DLD1 (cell line): ENCODE data around the gene PTGR3.

Source experiments
- in situ Hi-C: cut with HindIII; loops from 2 replicates; pipeline ENCODE4 v1.10.0; 2017; ENCODE audit warnings: low sequenced_read_pairs

The PTGR3 gene

GRCh38 chr18:75238100-75238499 is 29.2 kb upstream of the PTGR3 start:
- in situ Hi-C loops: no loop called here

DNA sequence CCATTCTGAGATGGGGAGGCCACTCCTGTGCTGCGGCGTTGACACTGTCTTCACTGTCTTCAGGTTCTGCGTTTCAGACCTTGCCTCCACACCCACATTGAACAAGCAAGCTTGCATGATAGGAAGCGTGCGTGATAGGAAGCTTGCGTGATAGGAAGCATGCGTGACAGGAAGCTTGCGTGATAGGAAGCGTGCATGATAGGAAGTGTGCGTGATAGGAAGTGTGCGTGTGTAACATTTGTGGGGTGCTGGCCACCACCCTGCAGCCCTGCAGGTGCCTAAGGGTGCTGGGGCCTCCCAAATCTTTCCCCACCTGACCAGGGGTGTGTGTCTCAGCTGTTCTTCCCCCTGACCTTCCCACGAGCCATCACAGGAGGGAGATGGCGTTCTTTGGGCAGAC is 27.0 kb upstream of the PTGR3 start:
- in situ Hi-C loops: no loop called here

GRCh38 chr18:75234901-75235300 is 26.0 kb upstream of the PTGR3 start:
- in situ Hi-C loops: no loop called here

DNA sequence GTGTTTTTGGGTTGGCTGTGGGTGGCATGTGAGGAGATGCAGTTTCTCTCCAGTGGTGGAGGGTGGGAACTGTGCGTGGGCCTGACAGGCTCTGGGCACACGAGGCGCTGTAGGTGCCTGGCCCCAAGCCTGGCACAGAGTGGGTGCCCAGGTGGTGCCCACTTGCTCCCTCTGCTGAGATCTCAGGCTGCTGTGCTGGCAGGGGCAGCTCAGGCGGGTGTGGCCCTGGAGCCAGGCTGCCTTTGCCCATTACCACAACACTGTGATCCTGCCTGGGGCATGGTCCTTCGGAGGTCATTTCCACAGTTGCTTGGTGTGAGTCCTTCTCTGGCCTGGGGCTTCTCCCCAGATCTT is 22.1 kb upstream of the PTGR3 start:
- in situ Hi-C loops: no loop called here

DNA sequence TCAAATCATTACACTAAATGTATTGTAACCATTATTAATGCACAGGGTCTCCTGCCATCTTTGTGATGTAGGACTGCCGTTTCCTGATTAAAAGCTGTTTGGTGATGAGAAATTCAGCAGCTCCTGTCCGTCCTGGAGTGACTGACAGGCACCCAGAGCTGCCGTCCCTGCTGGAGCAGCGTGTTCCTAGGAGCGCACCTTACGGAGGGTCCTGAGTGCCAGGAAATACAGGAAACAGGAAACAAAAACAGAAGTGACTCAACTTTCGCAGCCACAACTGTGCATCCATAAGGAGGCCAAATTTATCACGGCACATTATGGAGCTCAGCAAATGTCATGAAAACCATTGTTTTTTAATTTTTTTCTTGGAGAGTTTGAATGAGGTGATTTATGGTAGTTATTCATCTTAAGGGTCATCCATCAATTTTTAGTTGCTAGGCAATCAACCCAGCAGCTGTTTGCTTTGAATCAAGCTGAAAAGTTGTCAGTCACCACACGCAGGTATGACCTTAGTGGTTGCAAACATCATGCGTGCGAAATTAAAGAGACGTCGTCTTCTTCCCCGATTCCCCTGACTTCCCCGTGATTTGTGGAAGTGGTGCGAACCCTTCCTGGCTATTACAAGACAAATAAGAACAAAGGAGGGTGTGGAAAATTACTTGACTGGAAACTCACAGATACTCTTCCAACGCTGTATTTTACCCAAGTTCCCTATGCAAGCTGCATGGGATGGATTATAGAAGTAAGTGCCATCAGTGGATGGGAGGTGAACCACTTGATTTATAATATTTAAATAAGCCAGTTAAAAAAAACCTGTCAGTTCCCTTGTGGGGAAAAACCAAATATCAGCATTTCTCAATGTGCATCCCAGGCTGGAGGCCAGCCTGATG is 21.5 kb upstream of the PTGR3 start:
- in situ Hi-C loops: no loop called here

DNA sequence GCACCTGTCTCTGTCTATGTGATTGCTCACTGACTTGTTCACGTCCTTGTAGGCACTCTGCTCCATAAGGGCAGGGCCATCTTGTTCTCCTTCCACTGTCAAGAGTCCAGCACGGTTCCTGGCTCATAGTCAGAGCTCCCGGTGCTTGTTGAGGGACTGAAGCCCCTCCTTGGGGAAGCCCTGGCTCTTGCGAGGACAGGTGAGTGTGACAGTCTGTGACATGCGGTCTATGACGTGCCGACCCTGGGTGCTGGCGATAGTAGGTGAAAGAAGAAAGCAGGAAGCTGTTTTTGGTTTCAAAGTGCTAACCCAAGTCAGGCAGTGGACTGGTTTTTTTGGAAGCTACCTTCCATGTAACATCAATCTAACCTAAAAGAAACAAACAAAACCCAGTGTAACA is 20.5 kb upstream of the PTGR3 start:
- in situ Hi-C loops: no loop called here

DNA sequence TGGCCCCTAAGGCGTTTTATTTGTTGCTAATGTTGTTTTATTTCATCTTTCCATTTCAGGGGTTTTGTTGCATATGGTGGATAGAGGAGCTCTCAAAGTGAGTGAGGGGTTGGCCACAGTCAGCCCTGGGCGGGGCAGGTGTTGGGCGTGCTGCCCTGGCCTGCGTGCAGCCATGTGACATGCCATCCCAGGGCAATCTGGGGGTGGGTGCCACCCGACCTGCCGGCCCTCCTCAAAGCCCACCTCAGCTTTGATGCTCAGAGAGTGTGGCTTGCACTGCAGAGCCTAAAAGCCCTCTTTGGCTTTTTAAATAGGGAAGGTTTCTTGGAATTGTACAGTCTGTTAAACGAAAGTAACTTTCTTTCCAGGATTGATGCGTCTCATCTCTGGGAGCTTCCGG is 20.0 kb upstream of the PTGR3 start:
- in situ Hi-C loops: no loop called here

DNA sequence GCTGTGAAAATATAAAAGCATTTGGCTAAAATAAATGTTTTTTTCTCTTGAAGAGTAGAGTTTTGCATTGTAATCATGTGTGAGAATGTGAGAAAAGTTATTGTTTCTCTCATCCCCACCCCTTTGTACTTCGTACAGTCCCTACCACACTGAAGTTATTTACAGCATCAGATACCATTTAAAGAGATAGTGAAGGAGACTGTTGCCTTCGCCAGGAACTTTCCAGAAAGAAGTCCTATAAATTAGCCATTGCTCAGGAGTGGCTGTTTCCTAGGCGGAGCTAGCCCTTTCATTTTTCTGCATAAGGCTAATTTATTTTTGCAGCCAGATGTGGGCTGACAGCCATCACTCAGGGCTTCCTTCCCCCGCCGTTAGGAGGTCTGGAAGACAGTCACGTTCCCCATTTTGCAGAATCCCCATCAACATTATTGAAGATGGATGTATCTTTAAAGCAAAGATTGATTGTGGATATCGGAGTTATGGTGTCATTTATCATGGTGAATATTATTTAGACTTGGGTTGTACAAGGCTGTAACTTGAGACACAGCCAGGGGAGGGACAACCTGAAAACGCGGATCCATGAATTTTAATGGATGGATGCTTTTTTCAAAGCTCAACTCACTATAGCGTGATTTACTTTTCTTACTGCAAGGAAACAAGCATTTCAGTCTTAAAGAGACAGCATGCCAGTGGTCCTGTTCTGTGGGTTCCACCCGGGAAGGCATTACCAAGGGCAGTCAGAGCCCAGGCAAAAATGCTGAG is 18.8 kb upstream of the PTGR3 start:
- in situ Hi-C loops: no loop called here

GRCh38 chr18:75226956-75227316 is 18.0 kb upstream of the PTGR3 start:
- in situ Hi-C loops: no loop called here

- in situ Hi-C loops: no loop called here
Measured at GRCh38 chr18:75226286-75226955, 17.5 kb upstream of the PTGR3 start.

GRCh38 chr18:75223687-75224347 is 14.9 kb upstream of the PTGR3 start:
- in situ Hi-C loops: no loop called here

DNA sequence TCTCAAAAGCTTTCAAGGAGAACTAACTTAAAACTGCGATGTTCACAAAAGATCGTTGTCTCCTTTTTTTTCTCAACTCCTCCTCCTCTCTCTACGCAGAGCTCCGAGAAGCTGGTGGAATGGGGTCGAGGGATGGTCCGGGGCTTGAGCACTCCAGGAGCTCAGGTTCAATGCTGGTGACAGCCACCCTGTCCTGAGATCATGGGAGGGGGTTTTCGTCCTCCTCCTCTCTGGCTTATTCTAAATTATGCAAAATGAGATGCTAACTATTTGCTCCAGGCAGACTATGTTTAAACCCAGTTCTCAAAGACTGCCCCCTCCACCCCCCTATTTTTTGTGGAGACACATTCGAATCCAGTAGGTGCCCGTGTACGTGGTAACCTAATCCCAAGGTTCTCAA is 13.5 kb upstream of the PTGR3 start:
- in situ Hi-C loops: no loop called here

- in situ Hi-C loops: no loop called here
Measured at GRCh38 chr18:75221897-75222296, 13.0 kb upstream of the PTGR3 start.

- in situ Hi-C loops: no loop called here
Measured at GRCh38 chr18:75221397-75221796, 12.5 kb upstream of the PTGR3 start.

- in situ Hi-C loops: no loop called here
Measured at GRCh38 chr18:75220551-75221355, 11.8 kb upstream of the PTGR3 start.

DNA sequence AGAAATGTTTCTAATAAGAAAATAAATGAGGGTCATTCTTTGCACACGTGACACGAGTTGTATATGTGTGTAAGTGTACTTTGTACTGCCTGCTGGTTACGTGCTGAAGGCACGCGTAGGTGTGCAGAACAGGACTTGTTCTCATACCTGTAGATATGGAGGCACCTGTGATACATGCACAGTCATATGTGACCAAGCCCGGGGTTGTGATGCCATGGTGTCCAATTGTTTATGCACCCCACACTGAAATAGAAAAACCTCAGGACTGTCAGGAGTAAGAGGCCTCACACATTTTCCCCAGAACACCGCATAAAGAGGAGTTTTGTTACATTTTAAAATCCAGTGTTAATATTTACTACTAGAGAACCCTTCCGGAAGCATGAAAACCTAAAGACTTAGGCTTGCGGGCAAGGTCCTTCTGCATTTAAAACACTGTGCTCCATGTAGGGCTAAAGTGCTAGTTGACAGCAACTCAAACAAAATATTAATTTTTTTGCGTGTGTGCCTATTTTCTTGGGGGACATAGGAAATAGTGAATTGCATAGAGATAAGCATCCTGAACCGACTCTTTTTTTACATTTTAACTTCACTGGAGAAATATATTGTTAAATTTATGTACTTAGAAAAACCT is 10.9 kb upstream of the PTGR3 start:
- in situ Hi-C loops: no loop called here

- in situ Hi-C loops: no loop called here
Measured at GRCh38 chr18:75218065-75218923, 9.4 kb upstream of the PTGR3 start.

GRCh38 chr18:75216911-75217689 is 8.2 kb upstream of the PTGR3 start:
- in situ Hi-C loops: no loop called here
